Measurements from ENCODE around the gene NKPD1. TPM values are rescaled to one million over a fixed set of nuclear protein-coding genes. Genes with fewer than 3 reads are reported as not detected.

Gene NKPD1
- total RNA-seq, 4 donors from 2014 or later: 0.21 TPM; not detected in 3

- H3K27ac ChIP-seq: no peak overlapping the region
- intact Hi-C loops (cut with DNase I; ENCODE audit: low total_unique reads): no loop called here
- TF ChIP-seq CTCF (IDR thresholded peaks at IDR 0.05) (no peak), POLR2A (IDR thresholded peaks at IDR 0.05) (no peak)
Observed at GRCh38 chr19:45170146-45171106, 9.6 kb upstream of the NKPD1 start.

GRCh38 chr19:45169602-45170001 lies 8.8 kb upstream of the NKPD1 start:
- Histone ChIP-seq H3K4me1 (no peaks in the 10 kb centered on the region), H3K36me3 (no peaks in the 10 kb centered on the region), H3K4me3 (no peak overlapping the region), H3K27ac (no peak overlapping the region), H3K9me3 (no peaks in the 10 kb centered on the region), H3K27me3 (no peaks in the 10 kb centered on the region)
- TF ChIP-seq POLR2A (IDR thresholded peaks at IDR 0.05): no peak
- no peak for TF ChIP-seq CTCF (IDR thresholded peaks at IDR 0.05)
- intact Hi-C loops (cut with DNase I; ENCODE audit: low total_unique reads): no loop called here
- no peak for DNase-seq

More at GRCh38 chr19:45170146-45171106, 9.6 kb upstream of the NKPD1 start:
- H3K36me3 ChIP-seq: no peaks in the 10 kb centered on the region
- H3K4me3 ChIP-seq: no peak overlapping the region
- no peaks in the 10 kb centered on the region for H3K4me1 ChIP-seq
- H3K27me3 ChIP-seq: no peaks in the 10 kb centered on the region
- no peak for DNase-seq
- no peaks in the 10 kb centered on the region for H3K9me3 ChIP-seq

GRCh38 chr19:45168767-45169351 lies 8.1 kb upstream of the NKPD1 start:
- DNase-seq: no peak
- intact Hi-C loops (cut with DNase I; ENCODE audit: low total_unique reads): no loop called here

GRCh38 chr19:45166723-45167252 lies 6.0 kb upstream of the NKPD1 start:
- no peak overlapping the region for H3K4me3 ChIP-seq
- no peaks in the 10 kb centered on the region for H3K27me3 ChIP-seq
- no peak for DNase-seq
- no peaks in the 10 kb centered on the region for H3K36me3 ChIP-seq
- no peak overlapping the region for H3K27ac ChIP-seq
- TF ChIP-seq CTCF (IDR thresholded peaks at IDR 0.05) (no peak), POLR2A (IDR thresholded peaks at IDR 0.05) (no peak)
- H3K9me3 ChIP-seq: no peaks in the 10 kb centered on the region
- intact Hi-C loops (cut with DNase I; ENCODE audit: low total_unique reads): no loop called here
- H3K4me1 ChIP-seq: no peaks in the 10 kb centered on the region

More at GRCh38 chr19:45168767-45169351, 8.1 kb upstream of the NKPD1 start:
- Histone ChIP-seq H3K27me3 (no peaks in the 10 kb centered on the region), H3K9me3 (no peaks in the 10 kb centered on the region), H3K36me3 (no peaks in the 10 kb centered on the region), H3K4me3 (no peak overlapping the region), H3K27ac (no peak overlapping the region), H3K4me1 (no peaks in the 10 kb centered on the region)
- no peak for TF ChIP-seq CTCF (IDR thresholded peaks at IDR 0.05)
- TF ChIP-seq POLR2A (IDR thresholded peaks at IDR 0.05): no peak
